A673 (cell line): ENCODE measurements around the gene DGKQ. TPM values are rescaled to one million over a fixed set of nuclear protein-coding genes. Genes with fewer than 3 reads are reported as not detected.

ENCODE experiments used
- BruUV-seq: library from RNA; stranded (reverse); fragments of 400-500 nt; replicated peaks from 2 replicates; lab custom pipeline; 2021; lab: Mats Ljungman, UMichigan
- CTCF ChIA-PET: fragments of 300-600 bp; sonication (Branson Sonifier 250); formaldehyde crosslinking; loops from one replicate; lab custom pipeline; 2022; ENCODE audit warnings: antibody characterized with exemption; lab: Charles Lee
- POLR2A ChIA-PET: fragments of 300-600 bp; sonication (Branson Sonifier 250); formaldehyde crosslinking; loops from one replicate; lab custom pipeline; 2022; ENCODE audit warnings: antibody characterized with exemption; ENCODE audit not compliant: low non-redundant PET; lab: Charles Lee
- DNase-seq: peaks from one replicate; pipeline ENCODE4 v3.0.0-alpha.2; 2015; ENCODE audit warnings: low spot score
- H3K27ac ChIP-seq: fragments of 200-600 bp; sonication (generic); 2 replicates; pipeline ENCODE4 v1.5.1; 2016; ENCODE audit warnings: mixed run types, low read depth, mild to moderate bottlenecking, mixed read lengths, antibody characterized with exemption, low read length; ENCODE audit not compliant: poor library complexity, severe bottlenecking
- H3K27me3 ChIP-seq: fragments of 200-600 bp; sonication (generic); replicated peaks from 2 replicates; pipeline ENCODE4 v1.6.1; 2017; ENCODE audit warnings: mixed run types, low read depth, mild to moderate bottlenecking, mixed read lengths, antibody characterized with exemption, low read length; ENCODE audit not compliant: insufficient read depth, poor library complexity
- H3K36me3 ChIP-seq: fragments of 200-600 bp; sonication (generic); 2 replicates; pipeline ENCODE4 v1.6.1; 2016; ENCODE audit warnings: mixed run types, mild to moderate bottlenecking, mixed read lengths, antibody characterized with exemption, low read length; ENCODE audit not compliant: insufficient read depth, poor library complexity, severe bottlenecking
- H3K4me1 ChIP-seq: fragments of 200-600 bp; sonication (generic); 2 replicates; pipeline ENCODE4 v1.6.1; 2017; ENCODE audit warnings: mixed run types, mild to moderate bottlenecking, mixed read lengths, antibody characterized with exemption, low read length; ENCODE audit not compliant: insufficient read depth, poor library complexity, severe bottlenecking
- H3K4me3 ChIP-seq: fragments of 200-600 bp; sonication (generic); 2 replicates; pipeline ENCODE4 v1.5.1; 2016; ENCODE audit warnings: low read depth, mixed run types, mild to moderate bottlenecking, mixed read lengths, low read length; ENCODE audit not compliant: poor library complexity, severe bottlenecking
- H3K9me3 ChIP-seq: fragments of 200-600 bp; sonication (generic); 2 replicates; pipeline ENCODE4 v1.6.1; 2016; ENCODE audit warnings: mixed run types, low read depth, mild to moderate bottlenecking, mixed read lengths, antibody characterized with exemption, low read length; ENCODE audit not compliant: poor library complexity, severe bottlenecking
- CTCF ChIP-seq: fragments of 300-800, 200-600 bp; sonication (generic); conservative IDR thresholded peaks from 2 replicates; pipeline ENCODE4 v1.5.1; 2017; ENCODE audit warnings: low read depth, mild to moderate bottlenecking, antibody characterized with exemption, low read length, moderate library complexity, mixed read lengths
- EZH2 ChIP-seq: fragments of 200-600 bp; sonication (generic); IDR thresholded peaks from 2 replicates; pipeline ENCODE4 v1.6.1; 2017; ENCODE audit warnings: borderline replicate concordance, low read depth, mild to moderate bottlenecking, mixed read lengths, antibody characterized with exemption, low read length; ENCODE audit not compliant: poor library complexity, severe bottlenecking
- intact Hi-C: fragments of 100-400 bp; cut with micrococcal nuclease; formaldehyde crosslinking; loops from one replicate; pipeline ENCODE4 v1.10.0; 2022; ENCODE audit not compliant: unreplicated experiment
- total RNA-seq: library from RNA; stranded (reverse); gene quantifications from 2 replicates; pipeline ENCODE4 v1.2.3, GENCODE V29; 2021

Gene DGKQ
- total RNA-seq, 1 experiment from 2014 or later = 8.8 TPM

- ChIA-PET CTCF (no interaction called here), POLR2A (no interaction called here)
- Histone ChIP-seq H3K9me3 (no peaks in the 10 kb centered on the region), H3K4me1 (peaks cover 9% of the 10 kb centered on the region), H3K27me3 (no peaks in the 10 kb centered on the region), H3K4me3 (no peak overlapping the region), H3K27ac (no peak overlapping the region), H3K36me3 (no peaks in the 10 kb centered on the region)
- no peak for DNase-seq
- intact Hi-C loops = loop anchor here (10.0 kb wide), 1 partner anchor 240 kb away; no protein-coding TSS in a partner anchor
- TF ChIP-seq EZH2 (no peak), CTCF (no peak)
- no TSS peak for BruUV-seq
These were observed 11.1 kb upstream of the DGKQ start for GRCh38 chr4:984336-985054.

- CTCF ChIA-PET = no interaction called here
- Histone ChIP-seq H3K27ac (no peak overlapping the region), H3K36me3 (no peaks in the 10 kb centered on the region), H3K27me3 (no peaks in the 10 kb centered on the region), H3K9me3 (no peaks in the 10 kb centered on the region), H3K4me3 (no peak overlapping the region), H3K4me1 (peaks cover 16% of the 10 kb centered on the region)
- no peak for DNase-seq
- no peak for TF ChIP-seq CTCF
- no peak for TF ChIP-seq EZH2
- no TSS peak for BruUV-seq
- intact Hi-C loops = loop anchor here (10.0 kb wide), 1 partner anchor 238 kb away; no protein-coding TSS in a partner anchor
- POLR2A ChIA-PET = no interaction called here
These were observed 9.4 kb upstream of the DGKQ start for GRCh38 chr4:982814-983213.

GRCh38 chr4:982291-982690 is 8.9 kb upstream of the DGKQ start:
- Histone ChIP-seq H3K9me3 (no peaks in the 10 kb centered on the region), H3K27ac (no peak overlapping the region), H3K4me3 (no peak overlapping the region), H3K4me1 (peaks cover 16% of the 10 kb centered on the region), H3K36me3 (no peaks in the 10 kb centered on the region), H3K27me3 (no peaks in the 10 kb centered on the region)
- ChIA-PET POLR2A (no interaction called here), CTCF (no interaction called here)
- BruUV-seq = no TSS peak
- intact Hi-C loops = loop anchor here (10.0 kb wide), 1 partner anchor 237 kb away; no protein-coding TSS in a partner anchor
- DNase-seq = no peak
- no peak for TF ChIP-seq CTCF
- TF ChIP-seq EZH2 = no peak
